GM19043 (cell line): ENCODE measurements around the gene MSLN.
"Not testable (repeated sequence)": the region's sequence is repeated elsewhere in the genome, so short reads cannot be mapped to it uniquely, and the experiment has no call there.

Experiments
- ATAC-seq: cut with Tn5 transposase; IDR thresholded peaks from one replicate; pipeline ENCODE4 v1.9.1; 2021; ENCODE audit warnings: low read depth; ENCODE audit not compliant: unreplicated experiment

The MSLN gene

GRCh38 chr16:760545-761343 is at the start of gene MSLN:
MSLN (plus strand) TSS chr16:760734; CDS start chr16:762681, 1,947 bp downstream.
- no peak for ATAC-seq

- no peak for ATAC-seq
Observed at GRCh38 chr16:711084-711483, 49.5 kb upstream of the MSLN start.

GRCh38 chr16:711548-712320 is 48.8 kb upstream of the MSLN start:
- ATAC-seq = no peak

GRCh38 chr16:712740-713250 is 47.7 kb upstream of the MSLN start:
- not testable (repeated sequence) for ATAC-seq

- no peak for ATAC-seq
Observed at GRCh38 chr16:714079-714478, 46.5 kb upstream of the MSLN start.

GRCh38 chr16:714558-715476 is 45.7 kb upstream of the MSLN start, which contains the start of gene METRN:
METRN (plus strand) TSS chr16:715118; CDS start chr16:715290, 172 bp downstream.
- peak; percentile 60 for ATAC-seq

- ATAC-seq = no peak
Observed at GRCh38 chr16:715477-716199, 44.9 kb upstream of the MSLN start.

- no peak for ATAC-seq
Observed at GRCh38 chr16:716200-716568, 44.4 kb upstream of the MSLN start.

GRCh38 chr16:716768-717325 is 43.7 kb upstream of the MSLN start:
- ATAC-seq = no peak

GRCh38 chr16:717450-718245 is 42.9 kb upstream of the MSLN start:
- ATAC-seq = no peak

- ATAC-seq = no peak
Observed at GRCh38 chr16:718389-718788, 42.1 kb upstream of the MSLN start.

GRCh38 chr16:718922-719321 is 41.6 kb upstream of the MSLN start:
- ATAC-seq = no peak

- ATAC-seq = no peak
Observed at GRCh38 chr16:719815-720446, 40.6 kb upstream of the MSLN start.

GRCh38 chr16:720447-720989 is 40.0 kb upstream of the MSLN start:
- no peak for ATAC-seq

- no peak for ATAC-seq
Observed at GRCh38 chr16:720990-721764, 39.4 kb upstream of the MSLN start, which contains the start of gene ANTKMT. ANTKMT (plus strand) TSS chr16:721146; CDS start chr16:721275, 129 bp downstream.

- no peak for ATAC-seq
Observed at GRCh38 chr16:721765-722540, 38.6 kb upstream of the MSLN start.
